ENCODE measurements around the gene ADAM15. TPM values are rescaled to one million over a fixed set of nuclear protein-coding genes. Genes with fewer than 3 reads are reported as not detected.

ADAM15 gene
- total RNA-seq, 1 experiment from 2014 or later, result 38.4 TPM

GRCh38 chr1:155034318-155035208, 16.6 kb upstream of the ADAM15 start (continued):
- TF ChIP-seq NR1H2 (CRISPR knock-in tag; IDR thresholded peaks at IDR 0.05), result no peak

GRCh38 chr1:155035936-155036335, 15.2 kb upstream of the ADAM15 start:
- Mint-ChIP-seq H3K9me3 (no peaks in the 10 kb centered on the region), H3K36me3 (no peaks in the 10 kb centered on the region), H3K4me1 (no peaks in the 10 kb centered on the region), H3K27me3 (ENCODE audit: low read depth) (peaks cover 12% of the 10 kb centered on the region; the same call in 1 of the 2 replicates), H3K27ac (no peak overlapping the region), H3K4me3 (no peak overlapping the region)
- no peak for ATAC-seq
- no peak for DNase-seq (ENCODE audit: low spot score)
- ChIA-PET CTCF (interaction anchor here (1.1 to 2.5 kb wide), 3 partner anchors 9 to 18 kb away, joined by 3 to 7 read pairs (median 4); no protein-coding TSS in a partner anchor), POLR2A (no interaction called here)
- TF ChIP-seq CDX4 (CRISPR knock-in tag; IDR thresholded peaks at IDR 0.05; ENCODE audit: borderline replicate concordance) (no peak), SMAD4 (CRISPR knock-in tag; IDR thresholded peaks at IDR 0.05) (no peak), PREB (CRISPR knock-in tag; IDR thresholded peaks at IDR 0.05; ENCODE audit: borderline replicate concordance) (no peak), ZNF263 (CRISPR knock-in tag; IDR thresholded peaks at IDR 0.05; ENCODE audit: low read depth) (no peak), ZNF121 (CRISPR knock-in tag; IDR thresholded peaks at IDR 0.05) (no peak), JUN (CRISPR knock-in tag; IDR thresholded peaks at IDR 0.05) (no peak), PRRX2 (CRISPR knock-in tag; IDR thresholded peaks at IDR 0.05) (no peak), ARID4B (CRISPR knock-in tag; IDR thresholded peaks at IDR 0.05; ENCODE audit: borderline replicate concordance) (no peak), SMAD3 (CRISPR knock-in tag; IDR thresholded peaks at IDR 0.05; ENCODE audit: borderline replicate concordance) (no peak), ZNF138 (CRISPR knock-in tag; conservative IDR thresholded peaks at IDR 0.05) (no peak), ZNF281 (CRISPR knock-in tag; IDR thresholded peaks at IDR 0.05) (no peak), ELF4 (CRISPR knock-in tag; IDR thresholded peaks at IDR 0.05; ENCODE audit: low read depth) (no peak), NR2C2 (CRISPR knock-in tag; IDR thresholded peaks at IDR 0.05) (no peak), NFATC4 (CRISPR knock-in tag; IDR thresholded peaks at IDR 0.05) (no peak), TCF7 (CRISPR knock-in tag; IDR thresholded peaks at IDR 0.05; ENCODE audit: low read depth) (no peak), AR (CRISPR knock-in tag; IDR thresholded peaks at IDR 0.05) (no peak), HMGA2 (CRISPR knock-in tag; IDR thresholded peaks at IDR 0.05) (no peak), ZNF416 (CRISPR knock-in tag; IDR thresholded peaks at IDR 0.05) (no peak), ZNF232 (CRISPR knock-in tag; IDR thresholded peaks at IDR 0.05) (no peak), CBFB (CRISPR knock-in tag; IDR thresholded peaks at IDR 0.05; ENCODE audit: low read depth) (no peak)

Measured in WTC11 (cell line).